Measurements from ENCODE around the gene PSG7.
"Not testable (repeated sequence)": the region's sequence is repeated elsewhere in the genome, so short reads cannot be mapped to it uniquely, and the experiment has no call there.

DNA sequence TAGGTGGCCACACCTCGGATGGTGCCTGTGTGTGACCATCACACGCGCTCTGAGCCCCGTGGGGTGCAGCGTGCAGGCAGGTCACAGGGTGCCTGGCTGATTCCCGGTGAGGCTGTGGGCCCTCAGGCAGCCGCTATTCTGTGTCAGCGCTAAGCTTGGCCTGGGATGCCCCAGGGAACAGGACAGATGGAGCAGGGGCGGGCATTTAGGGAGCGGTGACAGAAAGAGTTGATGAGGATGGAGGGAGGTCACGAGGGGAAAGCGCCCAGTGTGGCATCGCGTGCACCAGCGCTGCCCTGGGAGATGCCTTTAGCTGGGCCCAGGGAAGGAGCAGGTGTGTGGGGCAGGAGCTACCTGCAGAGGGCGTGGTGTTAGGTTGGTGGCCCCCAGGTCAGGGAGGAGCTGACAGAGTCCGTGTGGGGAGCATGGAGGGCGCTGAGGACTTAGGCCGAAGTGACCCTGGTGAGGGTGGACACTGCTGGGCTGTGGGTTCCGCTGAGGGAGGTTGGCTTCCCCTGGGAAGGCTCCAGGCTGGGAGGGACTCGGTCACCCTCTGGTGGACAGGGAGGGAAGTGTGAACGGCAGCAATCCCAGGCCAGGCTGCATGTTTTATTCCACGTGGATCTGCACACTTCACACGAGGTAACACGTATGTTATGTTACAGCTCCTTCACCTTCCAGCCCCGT, 17.8 kb downstream of the PSG7 start:
- peak; percentile 26 for TF ChIP-seq CTCF (IDR thresholded peaks at IDR 0.05)
- TF ChIP-seq ZFX (IDR thresholded peaks at IDR 0.05; ENCODE audit: borderline replicate concordance): not testable (repeated sequence)

Data from 22Rv1 (cell line).